ENCODE data around the gene RDH5. TPM values are rescaled to one million over a fixed set of nuclear protein-coding genes. Genes with fewer than 3 reads are reported as not detected.

The RDH5 gene
- total RNA-seq, 1 experiment from 2014 or later, result 12.4 TPM

- Histone ChIP-seq H3K4me3 (ENCODE audit: low read length) (no peak overlapping the region), H2AFZ (ENCODE audit: low read length) (no peak overlapping the region), H3K9me2 (replicated peaks; ENCODE audit: insufficient read depth, low read length) (no peaks in the 10 kb centered on the region), H3K4me2 (ENCODE audit: low read depth, low read length, poor library complexity, severe bottlenecking) (no peak overlapping the region), H3K4me1 (ENCODE audit: low read length) (no peaks in the 10 kb centered on the region), H3K27me3 (ENCODE audit: low read length) (no peaks in the 10 kb centered on the region), H3K79me2 (ENCODE audit: low read length) (no peaks in the 10 kb centered on the region), H4K20me1 (ENCODE audit: insufficient read depth, low read depth, low read length) (no peaks in the 10 kb centered on the region), H3K9ac (ENCODE audit: low read length) (no peak overlapping the region), H3K36me3 (ENCODE audit: insufficient read depth, low read length) (no peaks in the 10 kb centered on the region), H3K27ac (ENCODE audit: low read length) (no peak overlapping the region), H3K9me3 (ENCODE audit: low read length) (no peaks in the 10 kb centered on the region)
- no peak for DNase-seq
Measured at GRCh38 chr12:55683676-55684075, 36.5 kb upstream of the RDH5 start.

GRCh38 chr12:55684761-55685370 lies 35.3 kb upstream of the RDH5 start:
- Histone ChIP-seq H3K36me3 (ENCODE audit: insufficient read depth, low read length) (no peaks in the 10 kb centered on the region), H3K4me1 (ENCODE audit: low read length) (no peaks in the 10 kb centered on the region), H3K9ac (ENCODE audit: low read length) (no peak overlapping the region), H3K27me3 (ENCODE audit: low read length) (no peaks in the 10 kb centered on the region), H3K79me2 (ENCODE audit: low read length) (no peaks in the 10 kb centered on the region), H3K4me3 (ENCODE audit: low read length) (no peak overlapping the region), H3K27ac (ENCODE audit: low read length) (no peak overlapping the region), H4K20me1 (ENCODE audit: insufficient read depth, low read depth, low read length) (no peaks in the 10 kb centered on the region), H2AFZ (ENCODE audit: low read length) (no peak overlapping the region), H3K9me3 (ENCODE audit: low read length) (no peaks in the 10 kb centered on the region), H3K9me2 (replicated peaks; ENCODE audit: insufficient read depth, low read length) (no peaks in the 10 kb centered on the region), H3K4me2 (ENCODE audit: low read depth, low read length, poor library complexity, severe bottlenecking) (no peak overlapping the region)
- no peak for DNase-seq

- no peak overlapping the region for H3K27ac ChIP-seq (ENCODE audit: low read length)
- H4K20me1 ChIP-seq (ENCODE audit: insufficient read depth, low read depth, low read length), result no peaks in the 10 kb centered on the region
- H3K36me3 ChIP-seq (ENCODE audit: insufficient read depth, low read length), result no peaks in the 10 kb centered on the region
- no peaks in the 10 kb centered on the region for H3K9me3 ChIP-seq (ENCODE audit: low read length)
- no peaks in the 10 kb centered on the region for H3K79me2 ChIP-seq (ENCODE audit: low read length)
- no peak for DNase-seq
- no peaks in the 10 kb centered on the region for H3K4me1 ChIP-seq (ENCODE audit: low read length)
- no peak overlapping the region for H3K4me2 ChIP-seq (ENCODE audit: low read depth, low read length, poor library complexity, severe bottlenecking)
- no peak overlapping the region for H3K9ac ChIP-seq (ENCODE audit: low read length)
- H3K4me3 ChIP-seq (ENCODE audit: low read length), result no peak overlapping the region
- no peak overlapping the region for H2AFZ ChIP-seq (ENCODE audit: low read length)
- H3K9me2 ChIP-seq (replicated peaks; ENCODE audit: insufficient read depth, low read length), result no peaks in the 10 kb centered on the region
- H3K27me3 ChIP-seq (ENCODE audit: low read length), result no peaks in the 10 kb centered on the region
Measured at GRCh38 chr12:55685671-55686070, 34.5 kb upstream of the RDH5 start.

- H3K79me2 ChIP-seq (ENCODE audit: low read length), result no peaks in the 10 kb centered on the region
- H2AFZ ChIP-seq (ENCODE audit: low read length), result no peak overlapping the region
- H3K9me3 ChIP-seq (ENCODE audit: low read length), result no peaks in the 10 kb centered on the region
- H3K9ac ChIP-seq (ENCODE audit: low read length), result no peak overlapping the region
- no peak overlapping the region for H3K4me2 ChIP-seq (ENCODE audit: low read depth, low read length, poor library complexity, severe bottlenecking)
- no peaks in the 10 kb centered on the region for H3K4me1 ChIP-seq (ENCODE audit: low read length)
- no peak overlapping the region for H3K4me3 ChIP-seq (ENCODE audit: low read length)
- DNase-seq, result no peak
- no peaks in the 10 kb centered on the region for H3K36me3 ChIP-seq (ENCODE audit: insufficient read depth, low read length)
- H4K20me1 ChIP-seq (ENCODE audit: insufficient read depth, low read depth, low read length), result no peaks in the 10 kb centered on the region
- H3K27ac ChIP-seq (ENCODE audit: low read length), result no peak overlapping the region
- H3K9me2 ChIP-seq (replicated peaks; ENCODE audit: insufficient read depth, low read length), result no peaks in the 10 kb centered on the region
- H3K27me3 ChIP-seq (ENCODE audit: low read length), result no peaks in the 10 kb centered on the region
Measured at GRCh38 chr12:55686366-55687010, 33.7 kb upstream of the RDH5 start.

- no peaks in the 10 kb centered on the region for H3K9me3 ChIP-seq (ENCODE audit: low read length)
- H4K20me1 ChIP-seq (ENCODE audit: insufficient read depth, low read depth, low read length), result no peaks in the 10 kb centered on the region
- DNase-seq, result no peak
- H3K79me2 ChIP-seq (ENCODE audit: low read length), result no peaks in the 10 kb centered on the region
- H3K27me3 ChIP-seq (ENCODE audit: low read length), result no peaks in the 10 kb centered on the region
- H3K4me1 ChIP-seq (ENCODE audit: low read length), result no peaks in the 10 kb centered on the region
- H3K4me3 ChIP-seq (ENCODE audit: low read length), result no peak overlapping the region
- no peaks in the 10 kb centered on the region for H3K9me2 ChIP-seq (replicated peaks; ENCODE audit: insufficient read depth, low read length)
- no peak overlapping the region for H3K4me2 ChIP-seq (ENCODE audit: low read depth, low read length, poor library complexity, severe bottlenecking)
- no peak overlapping the region for H3K9ac ChIP-seq (ENCODE audit: low read length)
- H3K36me3 ChIP-seq (ENCODE audit: insufficient read depth, low read length), result no peaks in the 10 kb centered on the region
- H3K27ac ChIP-seq (ENCODE audit: low read length), result no peak overlapping the region
- H2AFZ ChIP-seq (ENCODE audit: low read length), result no peak overlapping the region
Measured at GRCh38 chr12:55687746-55688145, 32.4 kb upstream of the RDH5 start.

GRCh38 chr12:55688716-55689655 lies 31.2 kb upstream of the RDH5 start:
- Histone ChIP-seq H3K9me3 (ENCODE audit: low read length) (no peaks in the 10 kb centered on the region), H3K27ac (ENCODE audit: low read length) (no peak overlapping the region), H3K36me3 (ENCODE audit: insufficient read depth, low read length) (no peaks in the 10 kb centered on the region), H3K4me2 (ENCODE audit: low read depth, low read length, poor library complexity, severe bottlenecking) (no peak overlapping the region), H3K27me3 (ENCODE audit: low read length) (no peaks in the 10 kb centered on the region), H3K4me1 (ENCODE audit: low read length) (no peaks in the 10 kb centered on the region), H3K4me3 (ENCODE audit: low read length) (no peak overlapping the region), H3K9ac (ENCODE audit: low read length) (no peak overlapping the region), H3K79me2 (ENCODE audit: low read length) (no peaks in the 10 kb centered on the region), H2AFZ (ENCODE audit: low read length) (no peak overlapping the region), H4K20me1 (ENCODE audit: insufficient read depth, low read depth, low read length) (no peaks in the 10 kb centered on the region), H3K9me2 (replicated peaks; ENCODE audit: insufficient read depth, low read length) (no peaks in the 10 kb centered on the region)
- no peak for DNase-seq

GRCh38 chr12:55692631-55693322 lies 27.4 kb upstream of the RDH5 start:
- Histone ChIP-seq H3K4me2 (ENCODE audit: low read depth, low read length, poor library complexity, severe bottlenecking) (no peak overlapping the region), H3K4me1 (ENCODE audit: low read length) (no peaks in the 10 kb centered on the region), H3K27ac (ENCODE audit: low read length) (no peak overlapping the region), H3K9me2 (replicated peaks; ENCODE audit: insufficient read depth, low read length) (no peaks in the 10 kb centered on the region), H3K36me3 (ENCODE audit: insufficient read depth, low read length) (no peaks in the 10 kb centered on the region), H3K27me3 (ENCODE audit: low read length) (no peaks in the 10 kb centered on the region), H4K20me1 (ENCODE audit: insufficient read depth, low read depth, low read length) (no peaks in the 10 kb centered on the region), H3K4me3 (ENCODE audit: low read length) (no peak overlapping the region), H3K9me3 (ENCODE audit: low read length) (no peaks in the 10 kb centered on the region), H2AFZ (ENCODE audit: low read length) (no peak overlapping the region), H3K9ac (ENCODE audit: low read length) (no peak overlapping the region), H3K79me2 (ENCODE audit: low read length) (no peaks in the 10 kb centered on the region)
- DNase-seq, result no peak

All from Karpas-422 (cell line).